Hematopoietic multipotent progenitor cell treated with erythropoietin and hydrocortisone succinate and interleukin-3 and kit ligand, for 17 days (in vitro differentiated cells): Measurements from ENCODE around the gene LYST.
A peak's percentile ranks its signal among the peaks of the same experiment; 100 is the strongest.
"Not testable (repeated sequence)": the region's sequence is repeated elsewhere in the genome, so short reads cannot be mapped to it uniquely, and the experiment has no call there.

Experiments used
- DNase-seq: peaks from one replicate; pipeline ENCODE4 v3.0.0-alpha.2; 2015; ENCODE audit warnings: low spot score

Gene LYST, protein sequence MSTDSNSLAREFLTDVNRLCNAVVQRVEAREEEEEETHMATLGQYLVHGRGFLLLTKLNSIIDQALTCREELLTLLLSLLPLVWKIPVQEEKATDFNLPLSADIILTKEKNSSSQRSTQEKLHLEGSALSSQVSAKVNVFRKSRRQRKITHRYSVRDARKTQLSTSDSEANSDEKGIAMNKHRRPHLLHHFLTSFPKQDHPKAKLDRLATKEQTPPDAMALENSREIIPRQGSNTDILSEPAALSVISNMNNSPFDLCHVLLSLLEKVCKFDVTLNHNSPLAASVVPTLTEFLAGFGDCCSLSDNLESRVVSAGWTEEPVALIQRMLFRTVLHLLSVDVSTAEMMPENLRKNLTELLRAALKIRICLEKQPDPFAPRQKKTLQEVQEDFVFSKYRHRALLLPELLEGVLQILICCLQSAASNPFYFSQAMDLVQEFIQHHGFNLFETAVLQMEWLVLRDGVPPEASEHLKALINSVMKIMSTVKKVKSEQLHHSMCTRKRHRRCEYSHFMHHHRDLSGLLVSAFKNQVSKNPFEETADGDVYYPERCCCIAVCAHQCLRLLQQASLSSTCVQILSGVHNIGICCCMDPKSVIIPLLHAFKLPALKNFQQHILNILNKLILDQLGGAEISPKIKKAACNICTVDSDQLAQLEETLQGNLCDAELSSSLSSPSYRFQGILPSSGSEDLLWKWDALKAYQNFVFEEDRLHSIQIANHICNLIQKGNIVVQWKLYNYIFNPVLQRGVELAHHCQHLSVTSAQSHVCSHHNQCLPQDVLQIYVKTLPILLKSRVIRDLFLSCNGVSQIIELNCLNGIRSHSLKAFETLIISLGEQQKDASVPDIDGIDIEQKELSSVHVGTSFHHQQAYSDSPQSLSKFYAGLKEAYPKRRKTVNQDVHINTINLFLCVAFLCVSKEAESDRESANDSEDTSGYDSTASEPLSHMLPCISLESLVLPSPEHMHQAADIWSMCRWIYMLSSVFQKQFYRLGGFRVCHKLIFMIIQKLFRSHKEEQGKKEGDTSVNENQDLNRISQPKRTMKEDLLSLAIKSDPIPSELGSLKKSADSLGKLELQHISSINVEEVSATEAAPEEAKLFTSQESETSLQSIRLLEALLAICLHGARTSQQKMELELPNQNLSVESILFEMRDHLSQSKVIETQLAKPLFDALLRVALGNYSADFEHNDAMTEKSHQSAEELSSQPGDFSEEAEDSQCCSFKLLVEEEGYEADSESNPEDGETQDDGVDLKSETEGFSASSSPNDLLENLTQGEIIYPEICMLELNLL (N-terminal part only)

DNA sequence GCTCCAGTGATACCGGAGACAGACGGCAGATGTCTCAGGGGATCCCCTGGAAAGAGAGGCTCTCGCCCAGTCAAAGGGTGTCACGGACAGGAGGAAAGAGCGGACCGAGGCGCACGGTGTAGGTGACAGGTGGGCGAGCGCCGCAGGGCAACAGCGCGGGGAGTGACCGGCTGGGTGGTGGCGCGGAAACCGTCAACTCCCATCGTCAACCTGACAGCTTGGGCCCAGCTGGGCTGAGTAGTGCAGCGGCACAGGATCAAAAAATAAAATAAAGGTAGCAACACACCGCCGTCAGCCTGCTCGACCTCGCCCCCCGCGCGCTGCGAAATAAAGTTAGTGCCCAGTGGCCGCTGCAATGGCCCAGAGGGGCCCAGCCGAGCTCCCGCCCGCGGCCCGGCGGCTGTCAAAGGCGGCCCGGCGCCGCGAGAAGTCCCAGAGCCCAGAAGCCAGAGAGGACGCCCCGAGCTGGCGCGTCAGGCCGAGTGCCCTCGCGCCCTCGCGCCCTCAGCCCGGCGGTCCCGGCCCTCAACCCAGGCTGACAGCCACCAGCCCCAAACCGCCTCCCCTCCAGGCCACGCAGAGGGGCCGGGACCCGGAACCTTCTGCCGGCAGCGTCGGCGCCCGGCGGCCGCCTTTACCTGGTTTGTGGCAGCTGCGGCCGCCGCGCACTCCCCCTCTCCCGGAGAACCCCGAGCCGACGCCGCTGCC, at the start of gene LYST:
LYST (minus strand) TSS at position 702 of the 708 bp plus-strand sequence. CDS start 36,489 bp downstream, outside the sequence.
- peak; percentile 66 for DNase-seq

DNA sequence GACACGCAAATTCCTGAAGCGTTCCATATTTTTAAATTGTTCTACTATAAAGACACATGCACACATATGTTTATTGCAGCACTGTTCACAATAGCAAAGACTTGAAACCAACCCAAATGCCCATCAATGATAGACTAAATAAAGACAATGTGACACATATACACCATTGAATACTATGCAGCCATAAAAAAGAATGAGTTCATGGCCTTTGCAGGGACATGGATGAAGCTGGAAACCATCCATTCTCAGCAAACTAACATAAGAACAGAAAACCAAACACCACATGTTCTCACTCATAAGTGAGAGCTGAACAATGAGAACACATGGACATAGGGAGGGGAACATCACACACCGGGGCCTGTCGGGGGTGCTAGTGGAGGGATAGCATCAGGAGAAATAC, 48.8 kb upstream of the LYST start:
- DNase-seq = not testable (repeated sequence)

DNA sequence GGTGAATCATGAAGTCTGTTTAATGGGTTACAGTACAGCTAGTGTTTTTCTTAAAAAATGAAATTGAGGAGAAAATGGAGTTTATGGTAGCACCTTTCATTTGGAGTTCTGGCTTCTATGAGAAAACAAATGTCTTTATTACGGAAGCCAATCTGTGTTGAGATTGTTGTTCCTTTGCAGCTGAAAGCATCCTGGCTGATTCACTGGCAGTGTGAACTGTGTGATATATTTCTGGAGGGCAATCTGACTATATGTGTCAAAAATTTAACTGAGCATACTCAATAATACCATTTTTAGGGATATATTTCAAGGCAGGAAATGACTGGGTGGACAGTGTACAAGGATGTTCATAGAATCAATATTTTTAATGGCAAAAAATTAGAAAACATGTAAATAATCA, 46.6 kb upstream of the LYST start:
- DNase-seq = no peak

DNA sequence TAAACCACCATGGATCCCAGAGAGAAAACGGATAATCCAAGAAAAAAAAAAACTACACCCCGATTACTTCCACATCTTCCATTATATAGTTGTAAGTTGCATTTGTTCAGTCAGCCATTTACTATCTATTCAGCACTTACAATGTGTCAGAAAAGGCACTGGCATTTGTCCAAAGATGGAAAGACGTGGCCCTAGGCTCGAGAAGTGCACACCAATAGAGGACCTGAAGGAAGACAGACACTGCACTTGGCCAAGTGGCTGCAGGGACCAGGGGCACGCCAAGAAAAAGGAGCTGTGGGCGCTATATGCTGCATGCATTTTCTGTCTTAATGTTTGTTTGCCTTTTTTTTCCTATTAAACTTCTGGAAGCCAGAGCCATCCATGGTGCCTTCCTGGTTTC, 45.2 kb upstream of the LYST start:
- no peak for DNase-seq

DNA sequence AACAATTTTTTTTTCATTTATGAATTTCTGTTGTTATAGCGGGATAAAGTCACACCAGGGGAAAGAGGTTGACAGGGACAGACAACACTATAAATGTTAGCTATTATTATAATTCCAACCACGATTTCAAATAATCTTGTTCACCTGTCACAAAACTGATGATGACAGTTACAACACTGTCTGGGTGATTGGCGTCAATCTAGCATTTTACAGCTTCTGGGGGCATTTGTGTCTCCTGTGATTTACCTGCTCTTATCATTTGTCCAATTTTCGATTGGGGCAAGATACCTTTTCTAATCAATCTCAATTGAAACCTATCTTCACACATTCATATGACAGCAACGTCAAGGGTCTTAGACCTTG, 44.6 kb upstream of the LYST start:
- no peak for DNase-seq

DNA sequence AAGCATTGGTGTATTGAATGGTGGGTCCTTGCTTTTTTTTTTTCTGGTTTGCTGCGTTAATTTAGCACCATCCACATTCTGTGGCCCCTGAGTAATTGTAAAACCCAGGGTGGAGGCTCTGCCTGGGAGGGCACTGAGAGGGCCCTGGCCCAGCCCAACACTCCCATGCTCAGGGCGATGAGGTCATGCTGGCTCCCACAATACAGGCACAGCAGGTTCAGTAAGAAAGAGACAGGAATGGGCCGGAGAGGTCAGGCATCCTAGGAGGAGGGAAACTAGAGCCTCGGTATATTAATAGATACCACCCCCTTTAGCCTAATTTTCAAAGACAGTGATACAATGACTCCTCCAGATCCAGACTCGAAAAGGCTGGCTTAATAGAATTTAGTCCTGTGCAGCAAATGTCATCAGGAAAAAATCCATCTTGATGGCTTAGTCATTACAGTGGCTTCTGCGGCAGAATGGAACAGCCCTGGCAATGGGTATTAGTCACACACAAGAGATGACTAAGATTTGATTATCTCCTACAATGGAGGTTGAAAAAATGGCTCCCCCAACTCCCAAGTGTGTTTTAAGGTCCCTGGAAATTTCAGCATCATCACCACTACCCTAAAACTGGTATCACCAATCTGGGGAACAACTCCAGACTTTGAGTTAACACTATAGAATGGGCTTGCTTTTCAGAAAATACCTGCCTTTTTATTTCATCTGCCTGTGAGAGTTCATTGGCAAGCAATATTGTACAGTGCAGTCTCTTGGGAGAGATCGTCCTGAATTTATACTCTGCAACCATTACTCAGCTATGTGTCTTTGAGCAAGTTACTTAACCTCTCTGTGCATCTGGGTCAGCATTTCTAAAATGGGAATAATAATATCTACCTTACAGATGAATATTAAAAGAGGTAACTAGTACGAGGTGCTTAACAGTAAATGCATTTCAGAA, 43.9 kb upstream of the LYST start:
- DNase-seq = no peak

DNA sequence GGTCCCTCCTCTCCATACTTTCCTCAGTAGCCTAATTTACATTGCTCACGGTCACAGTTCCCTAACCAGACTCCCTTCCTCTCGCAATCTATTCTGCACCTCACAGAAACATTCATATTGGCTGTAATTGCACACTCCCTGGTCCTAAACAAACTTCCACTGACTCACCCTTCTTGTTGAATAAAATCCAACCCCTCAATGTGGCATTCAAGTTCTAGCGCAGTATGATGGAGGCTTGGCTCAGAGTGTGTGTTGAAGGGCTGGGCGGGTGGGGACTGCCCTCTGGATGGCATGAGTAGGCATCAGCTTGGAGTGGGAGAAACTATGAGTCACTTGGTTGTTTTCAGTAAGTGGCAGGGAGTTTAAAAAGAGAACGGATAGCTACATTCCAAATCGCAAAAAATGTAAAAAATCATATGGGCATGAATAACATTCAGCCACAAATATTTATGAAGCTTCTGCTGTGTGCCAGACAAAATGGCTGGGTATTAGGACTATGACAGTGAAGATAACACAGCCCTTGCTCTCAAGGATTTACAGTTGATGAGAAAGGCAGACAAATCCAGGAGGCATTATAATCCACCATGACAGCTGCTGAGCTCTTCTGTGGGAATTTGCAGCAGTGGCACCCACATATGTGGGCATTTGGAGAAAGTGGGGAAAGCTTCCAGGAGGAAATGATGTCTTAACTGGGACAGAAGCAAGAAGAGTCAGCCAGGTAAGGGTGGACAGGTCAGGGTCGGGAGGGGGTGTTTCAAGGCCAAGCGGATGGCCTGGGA, 42.2 kb upstream of the LYST start:
- no peak for DNase-seq

DNA sequence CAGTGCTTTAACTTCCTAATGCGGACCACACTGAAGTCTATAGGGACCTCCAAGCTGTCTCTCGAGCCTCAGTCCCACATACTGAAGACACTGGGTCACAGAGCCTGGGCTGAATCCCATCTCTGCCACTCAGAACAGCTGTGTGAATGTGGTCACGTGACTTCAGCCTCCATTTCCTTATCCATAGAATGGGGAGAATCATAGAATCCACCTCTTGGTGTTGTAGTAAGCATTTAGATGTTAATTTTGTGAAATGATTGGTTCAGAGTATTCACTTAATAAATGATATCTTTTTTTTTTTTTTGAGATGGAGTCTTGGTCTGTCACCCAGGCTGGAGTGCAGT, 41.2 kb upstream of the LYST start:
- DNase-seq = no peak

DNA sequence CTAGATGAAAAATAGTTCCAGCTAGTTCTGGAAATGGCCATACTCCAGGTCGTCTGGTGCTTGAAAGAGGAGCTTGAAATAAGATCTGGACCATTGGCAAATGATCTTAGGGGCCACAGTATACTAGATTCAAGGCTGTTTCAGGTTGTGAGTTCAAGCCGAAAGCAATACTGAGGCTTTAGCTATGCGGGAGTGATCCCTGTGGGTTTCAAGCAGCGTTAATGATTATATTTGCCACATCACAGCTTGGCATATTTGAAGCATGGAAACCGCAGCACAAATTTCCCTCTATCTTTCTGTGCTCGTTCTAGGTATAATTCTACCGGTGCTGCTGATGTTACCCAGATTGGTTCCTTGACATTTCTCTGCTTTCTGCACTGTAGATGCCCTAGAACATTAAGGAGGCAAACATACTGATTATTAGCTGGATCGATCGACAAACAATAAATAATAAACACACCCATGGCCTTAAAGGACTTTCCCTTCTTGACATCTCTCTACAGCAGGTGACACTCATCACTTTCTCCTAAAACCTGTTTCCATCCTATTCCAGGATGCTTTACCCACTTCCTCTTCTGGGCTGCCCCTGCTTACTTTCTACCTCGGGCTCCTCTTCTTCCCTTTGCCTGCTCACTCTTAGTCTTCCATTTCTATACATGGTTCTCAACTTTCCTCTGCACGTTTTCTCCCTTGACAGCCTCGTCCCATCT, 40.6 kb upstream of the LYST start:
- DNase-seq = no peak

DNA sequence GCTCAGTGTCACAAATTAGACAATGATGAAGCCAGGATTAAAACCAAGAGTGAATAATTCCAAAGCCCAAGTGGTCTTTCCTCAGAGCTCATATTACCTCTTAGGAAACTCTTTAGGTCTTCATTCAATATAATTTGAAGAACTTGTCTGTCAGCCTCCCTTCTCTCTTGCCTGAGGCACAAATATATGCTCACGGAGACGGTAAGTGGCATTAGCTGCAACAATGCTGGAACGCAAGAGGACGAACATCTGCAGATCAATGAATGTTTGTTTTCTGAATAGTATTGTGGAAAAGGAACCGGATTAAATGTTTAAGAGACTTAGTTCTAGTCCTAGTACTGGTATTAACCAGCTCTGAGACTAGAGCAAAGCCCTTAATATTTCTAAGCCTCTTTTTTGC, 39.7 kb upstream of the LYST start:
- DNase-seq = no peak

DNA sequence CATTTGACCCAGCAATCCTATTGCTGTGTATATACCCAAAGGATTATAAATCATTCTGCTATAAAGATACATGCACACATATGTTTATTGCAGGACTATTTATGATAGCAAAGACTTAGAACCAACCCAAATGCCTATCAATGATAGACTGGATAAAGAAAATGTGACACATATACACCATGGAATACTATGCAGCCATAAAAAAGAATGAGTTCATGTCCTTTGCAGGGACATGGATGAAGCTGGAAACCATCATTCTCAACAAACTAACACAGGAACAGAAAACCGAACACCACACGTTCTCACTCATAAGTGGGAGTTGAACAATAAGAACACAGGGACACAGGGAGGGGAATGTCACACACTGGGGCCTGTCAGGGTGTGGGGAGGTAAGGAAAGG, 37.1 kb upstream of the LYST start:
- not testable (repeated sequence) for DNase-seq

DNA sequence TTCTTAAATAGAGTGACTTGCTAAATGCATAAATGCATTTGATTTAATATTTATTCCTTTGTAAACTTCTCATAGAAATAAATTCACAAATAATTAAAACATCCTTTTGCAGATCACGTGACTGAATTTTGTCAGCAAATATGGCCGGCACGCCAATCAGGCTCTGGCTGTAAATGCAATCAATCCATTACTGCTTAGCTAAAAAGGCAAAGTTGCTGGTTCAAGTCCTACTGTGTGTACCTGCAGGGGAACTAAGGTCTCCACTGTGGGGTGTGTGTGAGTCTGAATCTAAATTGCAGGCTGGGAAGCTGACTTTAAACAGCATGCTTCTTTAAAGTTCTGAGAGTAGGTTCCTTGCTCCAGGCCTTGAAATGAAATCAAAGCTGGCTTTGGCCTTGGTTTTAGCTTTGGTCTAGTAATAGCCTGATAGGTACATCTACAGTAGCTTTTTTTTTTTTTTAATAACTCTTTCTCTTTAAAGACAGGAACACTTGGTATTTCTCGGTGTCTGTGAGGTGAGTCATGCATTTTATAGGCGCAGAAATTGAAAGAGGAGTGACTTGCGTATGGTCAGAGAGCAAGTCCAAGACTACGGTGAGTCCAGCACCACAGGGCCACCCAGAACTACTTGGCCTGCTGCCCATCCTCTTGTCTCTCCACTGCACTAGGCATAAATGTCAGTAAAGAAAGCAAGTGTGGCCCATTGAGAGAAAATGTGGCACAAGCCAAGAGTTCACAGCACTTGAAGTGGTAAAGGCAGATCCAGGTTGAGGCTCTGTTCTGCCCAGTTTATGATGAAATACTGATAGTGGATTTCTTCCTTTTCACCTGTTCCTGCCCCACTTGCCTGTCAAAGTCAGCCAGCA, 36.2 kb upstream of the LYST start:
- no peak for DNase-seq

DNA sequence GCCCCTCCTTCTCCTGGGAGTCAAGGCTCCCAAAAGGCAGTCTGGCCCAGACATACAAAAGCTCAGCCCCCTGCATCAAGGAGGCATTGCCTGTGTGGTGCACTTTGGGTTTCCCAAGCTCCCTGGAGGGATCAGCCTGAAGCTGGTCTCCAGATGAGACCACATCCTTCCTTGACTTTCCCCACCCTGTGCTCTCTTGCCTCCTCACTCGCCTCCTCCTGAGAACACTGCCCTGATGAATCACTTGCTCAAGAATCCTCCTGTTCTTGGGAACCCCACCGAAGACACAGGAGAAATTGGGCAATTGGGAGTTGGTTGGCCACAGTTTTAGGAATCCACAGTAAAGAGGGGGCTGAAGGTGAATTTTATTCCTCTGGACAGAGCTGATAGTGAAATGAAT, 34.8 kb upstream of the LYST start:
- no peak for DNase-seq

DNA sequence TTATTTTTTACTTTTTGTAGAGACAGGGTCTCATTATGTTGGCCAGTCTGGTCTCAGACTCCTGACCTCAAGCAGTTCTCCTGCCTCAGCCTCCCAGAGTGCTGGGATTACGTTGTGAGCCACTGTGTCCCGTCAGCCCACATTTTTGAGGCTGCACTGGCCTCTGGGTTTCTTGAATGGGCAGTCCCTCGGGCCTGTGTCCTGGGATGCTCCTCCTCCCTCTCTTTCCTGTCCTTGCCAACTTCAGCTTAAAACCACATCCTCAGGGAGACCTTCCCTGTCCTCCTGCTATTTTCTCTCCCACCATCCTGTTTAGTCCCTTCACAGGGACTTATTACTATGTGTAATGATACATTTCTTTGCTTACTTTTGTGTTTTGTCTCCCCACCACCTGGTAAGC, 31.4 kb upstream of the LYST start:
- DNase-seq = no peak

DNA sequence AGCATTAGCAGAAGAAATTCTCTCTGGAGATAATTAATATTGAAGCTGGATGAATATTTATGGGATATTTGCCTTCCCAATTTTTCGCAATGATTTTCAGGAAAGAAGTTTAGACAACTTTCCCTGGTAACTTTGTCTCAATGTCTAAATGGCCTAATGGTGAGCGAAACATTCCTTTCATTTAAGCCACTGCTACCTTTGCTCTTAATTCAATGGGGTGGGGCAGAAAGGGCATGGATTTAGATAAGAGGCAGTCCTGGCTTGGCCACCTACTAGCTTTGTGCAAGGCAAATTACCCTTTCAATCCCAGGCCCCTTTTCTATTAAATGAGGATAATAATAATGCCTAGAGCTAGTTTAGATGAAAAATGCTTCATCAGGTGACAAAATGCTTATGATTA, 27.1 kb upstream of the LYST start:
- DNase-seq = no peak

DNA sequence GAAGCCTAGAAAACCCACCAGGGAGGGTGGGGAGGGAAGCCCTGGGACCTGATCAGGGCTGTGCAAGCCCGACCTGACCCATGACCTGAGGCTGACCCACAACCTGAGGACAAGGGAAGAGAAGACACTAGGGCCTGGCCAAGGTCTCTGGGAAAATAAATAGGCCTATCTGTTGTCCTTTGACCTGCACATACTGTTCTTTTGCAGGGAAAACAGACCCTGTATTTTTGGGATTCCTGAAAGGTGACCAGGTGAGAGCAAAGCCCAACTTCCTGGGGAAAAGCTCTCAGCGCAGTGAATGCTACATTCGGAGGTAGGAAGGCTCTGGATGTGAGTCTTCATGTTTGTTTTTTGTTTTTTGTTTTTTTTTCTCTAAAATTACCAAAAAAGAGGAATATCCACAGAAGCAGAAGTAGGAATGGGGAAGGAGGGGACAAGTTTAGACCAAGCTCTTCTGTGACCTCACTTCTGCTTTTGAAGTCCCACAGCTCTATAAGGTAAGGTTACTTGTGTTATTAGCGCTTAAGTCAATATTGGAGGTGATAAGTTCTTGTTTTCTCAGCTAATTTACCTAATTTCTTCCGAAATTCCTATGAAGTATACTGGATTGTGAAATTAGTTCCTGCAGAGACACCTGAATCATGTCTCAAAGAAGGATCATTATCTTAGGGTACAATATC, 26.2 kb upstream of the LYST start:
- DNase-seq = no peak

DNA sequence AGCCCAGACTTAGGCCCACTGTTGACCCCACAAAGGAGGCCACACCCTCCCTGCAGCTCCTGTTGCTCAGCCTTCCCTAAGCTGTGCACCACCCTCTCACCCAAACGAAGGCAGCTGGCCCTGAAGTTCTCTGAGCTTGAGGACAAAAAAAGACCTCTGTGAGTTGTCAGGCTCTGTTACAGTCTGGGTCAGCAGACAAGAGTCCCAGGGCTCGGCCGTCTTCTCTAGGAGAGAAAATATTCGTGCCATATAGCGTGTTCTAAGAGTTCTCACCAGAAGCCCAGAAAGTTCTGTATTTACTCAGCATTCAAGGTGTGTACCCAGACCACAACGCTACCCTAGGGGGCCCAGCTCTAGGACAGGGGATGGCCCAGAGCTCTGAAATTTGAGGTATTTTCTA, 25.5 kb upstream of the LYST start:
- DNase-seq = no peak

DNA sequence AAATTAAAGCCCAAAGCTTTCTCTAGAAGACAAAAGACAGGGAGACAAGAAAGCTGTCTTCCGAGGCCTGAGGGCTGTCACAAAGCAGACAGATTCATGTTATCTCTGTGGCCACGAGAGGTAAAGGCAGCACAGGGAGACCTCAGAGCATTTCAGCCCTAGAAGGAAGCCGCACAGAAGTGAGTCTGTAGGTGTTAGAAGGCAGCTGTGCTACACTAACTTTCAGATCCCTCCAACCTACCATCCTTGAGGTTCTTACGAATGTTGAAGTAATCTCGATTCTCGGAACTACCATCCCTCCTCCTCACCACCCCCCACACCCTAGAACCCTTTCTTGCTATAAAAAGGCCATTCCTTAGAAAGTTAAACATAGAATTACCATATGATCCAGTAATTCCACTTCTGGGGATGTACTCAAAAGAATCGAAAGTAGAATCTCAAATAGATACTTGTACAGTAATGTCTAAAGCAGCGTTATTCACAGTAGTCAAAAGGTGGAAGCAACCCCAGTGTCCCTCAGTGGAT, 21.5 kb upstream of the LYST start:
- DNase-seq = no peak
